GM12801 (cell line): Measurements from ENCODE around the gene PCDHA1.

Source experiments
- TF ChIP-seq, protein P1 (sequence below): IDR thresholded peaks from one replicate; pipeline ENCODE4 v1.5.1; 2011; ENCODE audit warnings: control low read depth; ENCODE audit not compliant: insufficient read length; ENCODE audit errors: extremely low read depth

PCDHA1 gene

DNA sequence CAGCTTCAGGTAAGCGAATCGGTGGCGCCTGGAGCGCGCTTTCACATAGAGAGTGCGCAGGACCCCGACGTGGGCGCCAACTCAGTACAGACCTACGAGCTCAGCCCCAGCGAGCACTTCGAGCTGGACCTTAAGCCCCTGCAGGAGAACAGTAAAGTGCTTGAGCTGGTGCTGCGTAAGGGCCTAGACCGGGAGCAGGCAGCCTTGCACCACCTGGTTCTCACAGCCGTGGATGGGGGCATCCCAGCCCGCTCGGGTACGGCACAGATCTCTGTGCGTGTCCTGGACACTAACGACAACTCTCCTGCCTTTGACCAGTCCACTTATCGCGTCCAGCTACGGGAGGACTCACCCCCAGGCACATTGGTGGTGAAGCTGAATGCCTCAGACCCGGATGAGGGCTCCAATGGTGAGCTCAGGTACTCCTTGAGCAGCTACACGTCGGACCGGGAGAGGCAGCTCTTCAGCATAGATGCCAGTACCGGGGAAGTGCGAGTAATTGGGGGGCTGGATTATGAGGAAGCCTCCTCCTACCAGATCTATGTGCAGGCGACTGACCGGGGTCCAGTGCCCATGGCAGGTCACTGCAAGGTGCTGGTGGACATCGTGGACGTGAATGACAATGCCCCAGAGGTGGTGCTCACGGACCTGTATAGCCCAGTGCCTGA is 181.4 kb downstream of the PCDHA1 start:
- TF ChIP-seq, protein P1, sequence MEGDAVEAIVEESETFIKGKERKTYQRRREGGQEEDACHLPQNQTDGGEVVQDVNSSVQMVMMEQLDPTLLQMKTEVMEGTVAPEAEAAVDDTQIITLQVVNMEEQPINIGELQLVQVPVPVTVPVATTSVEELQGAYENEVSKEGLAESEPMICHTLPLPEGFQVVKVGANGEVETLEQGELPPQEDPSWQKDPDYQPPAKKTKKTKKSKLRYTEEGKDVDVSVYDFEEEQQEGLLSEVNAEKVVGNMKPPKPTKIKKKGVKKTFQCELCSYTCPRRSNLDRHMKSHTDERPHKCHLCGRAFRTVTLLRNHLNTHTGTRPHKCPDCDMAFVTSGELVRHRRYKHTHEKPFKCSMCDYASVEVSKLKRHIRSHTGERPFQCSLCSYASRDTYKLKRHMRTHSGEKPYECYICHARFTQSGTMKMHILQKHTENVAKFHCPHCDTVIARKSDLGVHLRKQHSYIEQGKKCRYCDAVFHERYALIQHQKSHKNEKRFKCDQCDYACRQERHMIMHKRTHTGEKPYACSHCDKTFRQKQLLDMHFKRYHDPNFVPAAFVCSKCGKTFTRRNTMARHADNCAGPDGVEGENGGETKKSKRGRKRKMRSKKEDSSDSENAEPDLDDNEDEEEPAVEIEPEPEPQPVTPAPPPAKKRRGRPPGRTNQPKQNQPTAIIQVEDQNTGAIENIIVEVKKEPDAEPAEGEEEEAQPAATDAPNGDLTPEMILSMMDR: no peak

DNA sequence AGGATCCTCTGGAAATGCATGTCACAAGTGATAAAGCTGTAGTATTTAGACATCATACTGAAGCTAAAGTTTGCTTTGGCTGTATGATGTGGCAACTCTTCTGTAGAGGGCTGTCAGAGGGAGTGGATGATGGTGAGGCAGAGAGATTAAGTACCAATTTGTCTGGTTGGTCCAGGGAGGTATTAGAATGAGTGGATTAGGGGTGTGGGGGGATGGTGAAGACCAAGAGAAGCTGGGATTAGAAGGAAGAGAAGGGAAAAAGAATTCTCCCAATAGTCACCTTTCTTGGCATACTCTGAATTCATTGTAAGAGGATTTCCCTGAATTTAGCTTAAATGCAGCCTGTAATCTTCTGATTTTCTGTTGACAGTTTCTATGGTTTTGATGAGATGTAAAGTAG is 183.9 kb downstream of the PCDHA1 start:
- TF ChIP-seq, protein P1: no peak

DNA sequence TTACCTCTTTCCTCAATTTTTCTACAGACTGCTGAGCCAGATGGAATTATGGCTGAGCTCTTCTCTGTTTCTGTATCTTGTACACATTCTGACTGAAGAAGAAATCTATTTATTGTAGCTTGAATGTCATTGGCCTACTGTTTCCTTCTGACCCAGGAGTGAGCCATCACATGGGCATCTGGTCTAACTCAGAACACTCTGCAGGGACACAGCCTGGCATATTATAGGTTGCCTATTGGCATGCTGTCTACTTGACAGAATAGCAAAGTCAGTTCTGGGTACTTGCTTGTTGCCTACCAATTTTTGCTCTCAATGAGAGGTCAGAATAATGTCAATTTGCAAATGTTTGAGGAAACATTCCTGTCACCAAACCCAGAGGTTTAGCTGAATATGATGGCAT is 187.6 kb downstream of the PCDHA1 start:
- TF ChIP-seq, protein P1: no peak

DNA sequence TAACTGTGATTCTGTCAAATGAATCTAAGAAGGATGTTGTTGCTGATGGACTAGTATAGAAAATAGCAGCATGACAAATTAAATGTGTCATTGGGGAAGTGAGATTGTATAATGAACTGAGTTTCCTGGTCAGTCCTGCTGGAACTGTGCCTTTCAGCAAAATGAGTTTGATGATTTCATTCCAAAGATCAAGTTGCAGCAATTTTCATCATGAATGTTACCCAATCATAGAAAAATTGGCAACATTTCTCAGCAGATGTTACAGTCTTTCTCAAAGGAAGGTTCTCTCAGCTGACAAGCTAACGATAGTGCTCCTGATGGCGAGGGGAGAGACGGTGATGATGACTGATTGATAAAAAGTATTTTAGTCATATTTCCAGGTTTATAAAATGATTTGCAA is 191.1 kb downstream of the PCDHA1 start:
- TF ChIP-seq, protein P1: no peak

DNA sequence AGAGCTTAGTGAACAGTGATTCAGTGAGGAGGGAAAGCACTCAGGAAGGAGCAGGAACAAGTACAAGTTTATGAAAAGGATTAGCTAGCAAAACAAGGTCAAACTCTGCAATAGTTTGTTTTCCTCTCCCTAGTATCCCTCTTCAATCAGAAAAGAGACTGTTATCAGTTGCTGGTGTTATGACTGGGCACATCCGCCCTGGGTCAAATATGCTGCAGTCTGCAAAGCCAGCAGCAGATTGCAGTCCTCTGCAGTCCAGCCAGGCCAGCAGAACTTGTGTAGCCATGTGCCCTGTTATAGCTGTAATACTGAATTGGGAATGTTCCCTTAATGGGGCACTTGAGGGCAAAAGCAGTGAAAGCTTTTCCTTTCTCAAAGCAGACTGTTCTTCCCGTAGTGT is 192.3 kb downstream of the PCDHA1 start:
- TF ChIP-seq, protein P1: no peak

DNA sequence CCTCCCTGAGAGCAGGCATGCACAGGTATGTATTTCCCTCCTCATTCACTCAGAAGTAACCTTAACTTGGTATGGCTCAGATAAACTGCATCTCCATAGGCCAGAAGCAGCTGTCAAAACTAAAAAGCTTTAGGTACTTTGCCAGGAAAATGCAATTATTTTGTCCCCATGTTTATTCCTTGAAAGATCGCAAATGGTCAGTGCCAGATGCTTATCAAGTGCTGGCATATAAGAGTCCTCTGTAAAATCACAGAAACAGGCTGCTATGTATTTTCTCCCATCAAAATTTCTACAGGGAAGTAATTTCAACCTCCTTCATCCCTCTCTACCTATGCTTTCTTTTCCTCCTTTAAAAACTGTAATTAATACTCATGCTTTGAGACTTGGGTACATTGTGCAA is 193.0 kb downstream of the PCDHA1 start:
- TF ChIP-seq, protein P1: no peak

DNA sequence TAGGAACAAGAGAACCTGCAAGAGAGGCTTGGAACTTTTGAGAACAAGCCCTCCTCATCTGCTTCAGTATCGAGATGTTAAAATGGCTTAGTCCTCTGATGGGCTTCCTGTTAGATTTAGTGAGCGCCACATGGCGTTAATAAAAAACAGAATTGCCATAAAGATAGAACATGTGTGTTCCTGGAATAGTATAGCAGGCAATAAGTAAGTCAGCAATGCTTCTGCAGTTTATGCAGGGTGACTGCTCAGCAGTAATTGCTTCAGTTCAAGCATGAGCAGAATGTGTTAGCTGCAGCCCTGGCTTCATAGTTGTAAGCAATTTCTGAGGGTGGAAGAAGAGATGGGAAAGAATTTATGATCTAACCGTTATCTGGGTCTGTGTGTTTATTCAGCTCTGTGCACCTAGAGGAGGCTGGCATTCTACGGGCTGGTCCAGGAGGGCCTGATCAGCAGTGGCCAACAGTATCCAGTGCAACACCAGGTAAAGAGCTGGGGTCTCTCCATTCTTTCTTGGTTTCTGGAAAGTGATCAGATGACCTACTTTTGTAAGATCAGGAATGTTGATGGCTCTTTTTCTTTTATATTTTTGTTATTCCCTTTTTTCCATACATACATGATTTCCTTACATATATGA is 196.3 kb downstream of the PCDHA1 start:
- TF ChIP-seq, protein P1: no peak
